Measurements from ENCODE around the gene CYP26B1. TPM values are rescaled to one million over a fixed set of nuclear protein-coding genes. Genes with fewer than 3 reads are reported as not detected.

Gene CYP26B1
- total RNA-seq, 1 donor from 2014 or later, result 1.5 TPM

DNA sequence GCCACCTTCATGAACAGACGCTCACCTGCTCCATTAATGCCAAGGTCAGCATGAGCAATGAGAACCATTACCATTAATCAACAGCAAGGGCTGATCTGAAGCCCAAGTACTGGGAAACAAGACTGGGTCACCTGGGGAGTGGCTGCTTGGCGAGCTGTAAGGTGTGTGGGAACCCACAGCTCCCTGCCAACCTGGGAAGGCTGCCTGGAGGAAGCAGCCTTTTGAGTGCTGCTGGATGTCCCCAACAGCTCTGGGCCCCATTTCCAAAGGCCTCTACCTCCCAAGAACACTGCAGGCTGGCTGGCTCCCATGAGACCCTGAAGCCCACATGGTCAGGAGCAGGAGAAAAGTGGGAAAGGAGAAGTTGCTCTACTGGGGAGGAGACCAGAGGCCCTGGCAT, 62.1 kb downstream of the CYP26B1 start:
- Histone ChIP-seq H3K9me3 (replicated peaks) (no peaks in the 10 kb centered on the region), H3K4me1 (no peaks in the 10 kb centered on the region), H3K27ac (replicated peaks) (no peak overlapping the region), H3K36me3 (no peaks in the 10 kb centered on the region), H3K4me3 (no peak overlapping the region), H3K27me3 (ENCODE audit: low read depth) (peaks cover 21% of the 10 kb centered on the region)
- DNase-seq, result no peak
- intact Hi-C loops (cut with micrococcal nuclease), result no loop called here
- TF ChIP-seq, protein P1, sequence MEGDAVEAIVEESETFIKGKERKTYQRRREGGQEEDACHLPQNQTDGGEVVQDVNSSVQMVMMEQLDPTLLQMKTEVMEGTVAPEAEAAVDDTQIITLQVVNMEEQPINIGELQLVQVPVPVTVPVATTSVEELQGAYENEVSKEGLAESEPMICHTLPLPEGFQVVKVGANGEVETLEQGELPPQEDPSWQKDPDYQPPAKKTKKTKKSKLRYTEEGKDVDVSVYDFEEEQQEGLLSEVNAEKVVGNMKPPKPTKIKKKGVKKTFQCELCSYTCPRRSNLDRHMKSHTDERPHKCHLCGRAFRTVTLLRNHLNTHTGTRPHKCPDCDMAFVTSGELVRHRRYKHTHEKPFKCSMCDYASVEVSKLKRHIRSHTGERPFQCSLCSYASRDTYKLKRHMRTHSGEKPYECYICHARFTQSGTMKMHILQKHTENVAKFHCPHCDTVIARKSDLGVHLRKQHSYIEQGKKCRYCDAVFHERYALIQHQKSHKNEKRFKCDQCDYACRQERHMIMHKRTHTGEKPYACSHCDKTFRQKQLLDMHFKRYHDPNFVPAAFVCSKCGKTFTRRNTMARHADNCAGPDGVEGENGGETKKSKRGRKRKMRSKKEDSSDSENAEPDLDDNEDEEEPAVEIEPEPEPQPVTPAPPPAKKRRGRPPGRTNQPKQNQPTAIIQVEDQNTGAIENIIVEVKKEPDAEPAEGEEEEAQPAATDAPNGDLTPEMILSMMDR (IDR thresholded peaks at IDR 0.05; ENCODE audit: borderline replicate concordance), result no peak

DNA sequence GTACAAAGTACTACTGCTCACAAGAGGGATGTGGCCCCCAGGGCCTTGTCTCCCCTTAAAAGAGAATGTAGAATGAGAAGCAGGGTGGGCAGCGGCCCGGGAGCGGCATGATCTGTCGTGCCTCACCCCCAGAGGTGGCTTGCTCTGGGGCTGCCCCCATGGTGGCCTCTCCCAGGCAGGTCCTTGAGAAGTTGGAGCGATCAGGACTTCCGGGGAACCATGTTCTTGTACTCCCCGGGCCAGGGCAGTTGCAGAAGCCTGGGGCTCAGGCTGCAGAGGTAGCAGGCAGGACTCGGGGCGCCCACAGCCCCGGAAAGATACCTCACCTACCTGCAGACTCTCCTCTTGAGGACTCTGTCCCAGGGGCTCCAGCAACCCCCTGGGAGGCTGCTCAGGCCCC, 62.6 kb downstream of the CYP26B1 start:
- H3K27ac ChIP-seq (replicated peaks), result no peak overlapping the region
- intact Hi-C loops (cut with micrococcal nuclease), result no loop called here
- peaks cover 16% of the 10 kb centered on the region for H3K27me3 ChIP-seq (ENCODE audit: low read depth)
- no peaks in the 10 kb centered on the region for H3K36me3 ChIP-seq
- H3K9me3 ChIP-seq (replicated peaks), result no peaks in the 10 kb centered on the region
- no peak overlapping the region for H3K4me3 ChIP-seq
- TF ChIP-seq, protein P1 (IDR thresholded peaks at IDR 0.05; ENCODE audit: borderline replicate concordance), result no peak
- DNase-seq, result no peak
- no peaks in the 10 kb centered on the region for H3K4me1 ChIP-seq

DNA sequence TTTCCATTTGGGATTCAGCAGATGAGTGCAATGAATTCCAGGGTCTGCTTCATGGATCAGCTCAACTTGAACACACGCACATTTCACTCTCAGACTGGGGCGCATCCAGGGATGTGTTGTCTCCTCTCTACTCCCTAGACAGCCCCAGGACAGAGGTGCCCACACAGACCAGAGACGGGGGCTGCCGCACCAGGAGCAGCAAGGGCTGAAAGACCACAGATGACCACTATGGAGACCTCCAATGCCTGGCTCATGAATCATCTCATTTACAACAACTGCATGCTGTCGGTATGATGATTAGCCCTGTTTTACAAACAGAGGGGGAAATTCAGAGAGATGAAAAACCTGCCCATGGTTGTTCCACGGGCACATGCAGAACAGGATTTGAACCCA, 63.1 kb downstream of the CYP26B1 start:
- Histone ChIP-seq H3K9me3 (replicated peaks) (no peaks in the 10 kb centered on the region), H3K27ac (replicated peaks) (no peak overlapping the region), H3K4me3 (no peak overlapping the region), H3K27me3 (ENCODE audit: low read depth) (peaks cover 16% of the 10 kb centered on the region), H3K4me1 (no peaks in the 10 kb centered on the region), H3K36me3 (no peaks in the 10 kb centered on the region)
- TF ChIP-seq, protein P1 (IDR thresholded peaks at IDR 0.05; ENCODE audit: borderline replicate concordance), result no peak
- intact Hi-C loops (cut with micrococcal nuclease), result no loop called here
- no peak for DNase-seq

DNA sequence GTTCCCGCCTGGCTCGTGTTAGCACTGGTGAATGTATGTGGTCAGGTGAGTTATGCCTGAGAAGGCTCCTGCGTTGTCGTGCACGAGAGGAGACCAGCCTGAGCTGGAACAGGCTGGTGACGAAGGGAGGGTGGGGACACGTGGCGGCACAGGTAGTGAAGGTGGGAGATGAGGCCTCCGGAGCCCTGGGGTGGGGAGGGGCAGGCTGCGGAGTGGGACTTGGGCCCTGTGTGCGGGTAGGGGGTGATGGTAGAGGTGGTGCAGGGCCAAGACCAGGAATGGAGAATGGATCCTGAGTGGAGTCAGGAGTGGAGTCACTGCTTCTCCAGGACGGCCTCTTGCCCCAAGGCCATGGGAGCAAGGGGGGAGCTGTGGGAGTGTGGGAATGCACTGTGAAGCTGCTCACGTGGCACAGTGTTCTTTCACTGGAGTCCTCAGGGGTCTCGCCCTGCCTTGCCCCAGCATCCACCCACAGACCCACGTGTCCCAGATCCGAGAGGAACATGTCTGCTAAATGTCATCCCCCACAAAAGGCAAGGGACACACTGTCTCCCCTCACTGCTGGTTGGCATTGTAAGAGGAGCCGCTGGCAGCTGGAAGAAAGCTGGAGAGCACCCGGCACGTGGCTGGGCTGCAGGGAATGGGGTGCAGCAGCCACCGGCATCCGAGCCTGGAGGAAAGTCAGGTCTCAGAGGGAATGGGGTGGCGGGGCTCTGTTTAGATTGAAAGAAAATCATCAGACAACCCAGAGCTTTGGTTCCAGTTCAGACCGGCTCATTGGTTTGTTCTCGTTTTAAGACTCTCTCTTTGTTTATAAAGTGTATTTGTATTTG, 63.7 kb downstream of the CYP26B1 start:
- TF ChIP-seq, protein P1 (IDR thresholded peaks at IDR 0.05; ENCODE audit: borderline replicate concordance), result no peak
- intact Hi-C loops (cut with micrococcal nuclease), result no loop called here
- no peaks in the 10 kb centered on the region for H3K36me3 ChIP-seq
- no peak overlapping the region for H3K27ac ChIP-seq (replicated peaks)
- peaks cover 16% of the 10 kb centered on the region for H3K27me3 ChIP-seq (ENCODE audit: low read depth)
- H3K9me3 ChIP-seq (replicated peaks), result no peaks in the 10 kb centered on the region
- DNase-seq, result no peak
- no peaks in the 10 kb centered on the region for H3K4me1 ChIP-seq
- H3K4me3 ChIP-seq, result no peak overlapping the region

DNA sequence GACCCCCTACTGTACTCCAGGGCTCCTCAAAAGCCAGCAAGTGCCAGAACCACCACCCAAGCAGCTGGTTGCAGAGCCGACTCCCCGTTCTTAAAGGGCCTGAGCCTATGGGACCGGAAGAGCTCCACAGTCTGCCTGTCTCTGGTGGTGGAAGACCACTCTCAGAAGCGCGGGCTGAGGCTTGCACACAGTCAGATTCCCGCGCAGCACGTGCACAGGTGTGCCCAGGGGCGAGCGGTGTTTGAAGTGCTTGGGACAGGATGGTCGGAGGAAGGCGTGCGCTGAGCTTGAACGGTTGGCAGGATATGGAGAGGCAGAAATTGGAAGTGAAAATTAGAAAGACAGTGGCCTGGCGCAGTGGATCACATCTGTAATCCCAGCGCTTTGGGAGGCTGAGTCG, 64.8 kb downstream of the CYP26B1 start:
- intact Hi-C loops (cut with micrococcal nuclease), result no loop called here

More for the DNA sequence above, 64.8 kb downstream of the CYP26B1 start:
- Histone ChIP-seq H3K27ac (replicated peaks) (no peak overlapping the region), H3K36me3 (no peaks in the 10 kb centered on the region), H3K9me3 (replicated peaks) (no peaks in the 10 kb centered on the region), H3K27me3 (ENCODE audit: low read depth) (peaks cover 16% of the 10 kb centered on the region), H3K4me1 (no peaks in the 10 kb centered on the region), H3K4me3 (no peak overlapping the region)
- TF ChIP-seq, protein P1 (IDR thresholded peaks at IDR 0.05; ENCODE audit: borderline replicate concordance), result no peak
- no peak for DNase-seq
